K562 (cell line): ENCODE results near the gene GCN1. TPM values are rescaled to one million over a fixed set of nuclear protein-coding genes. Genes with fewer than 3 reads are reported as not detected.
A peak's percentile ranks its signal among the peaks of the same experiment; 100 is the strongest.

Experiments used
- ATF1 ChIP-seq, 2 experiments: fragments of 450-650 bp in 1 of 2; IDR thresholded peaks; 2 replicates each; pipeline ENCODE4 v1.6.1; 2016; ENCODE audit warnings: missing compliant biosample characterization in 1 of 2, missing genetic modification characterization in 1 of 2
- C11orf30 ChIP-seq: fragments of 450-650 bp; IDR thresholded peaks from 2 replicates; pipeline ENCODE4 v1.6.1; 2016; ENCODE audit warnings: low read depth, mild to moderate bottlenecking
- KLF1 ChIP-seq: fragments of 450-650 bp; IDR thresholded peaks from 2 replicates; pipeline ENCODE4 v1.6.1; 2016; ENCODE audit warnings: missing genetic modification characterization, missing compliant biosample characterization
- MCM5 ChIP-seq: fragments of 450-650 bp; IDR thresholded peaks from 2 replicates; pipeline ENCODE4 v1.6.1; 2016; ENCODE audit warnings: low read depth
- NONO ChIP-seq, 2 experiments: fragments of 200-400 bp in 1 of 2; fragments of 450-650 bp in 1 of 2; formaldehyde crosslinking in 1 of 2; IDR thresholded peaks; 2 replicates each; pipeline ENCODE4 v1.6.1; 2017; ENCODE audit warnings: low read depth in 2 of 2, mild to moderate bottlenecking in 2 of 2, moderate library complexity in 2 of 2, low read length in 1 of 2
- NR4A1 ChIP-seq, 2 experiments: fragments of 250-450 bp in 1 of 2; fragments of 450-650 bp in 1 of 2; sonication (Bioruptor Pico) in 1 of 2; IDR thresholded peaks; 2 replicates each; pipeline versions ENCODE4 v1.4.0 to v1.6.1; 2016 to 2020; ENCODE audit warnings: mild to moderate bottlenecking in 2 of 2, missing compliant biosample characterization in 1 of 2, missing genetic modification characterization in 1 of 2, moderate library complexity in 1 of 2
- RHOXF2B ChIP-seq: fragments of 250-450 bp; sonication (Bioruptor Pico); conservative IDR thresholded peaks from 2 replicates; pipeline ENCODE4 v1.5.1; 2021
- SRSF7 ChIP-seq: fragments of 200-400 bp; formaldehyde crosslinking; optimal IDR thresholded peaks from 2 replicates; pipeline ENCODE3; 2017; ENCODE audit warnings: mild to moderate bottlenecking, low read depth, low read length
- SUPT5H ChIP-seq: fragments of 450-650 bp; IDR thresholded peaks from 2 replicates; pipeline ENCODE4 v1.6.1; 2016
- TEAD1 ChIP-seq, 2 experiments: fragments of 450-650 bp in 1 of 2; sonication (generic) in 1 of 2; formaldehyde crosslinking; IDR thresholded peaks; 2 replicates each; pipeline versions ENCODE4 v1.4.0 to v1.8.0; 2020 to 2022; ENCODE audit warnings: mild to moderate bottlenecking in 2 of 2, missing genetic modification reagents in 1 of 2
- ZBTB40 ChIP-seq, 2 experiments: fragments of 450-650 bp in 1 of 2; sonication (generic) in 1 of 2; formaldehyde crosslinking in 1 of 2; IDR thresholded peaks; 2 replicates each; pipeline versions ENCODE4 v1.7.1 to v1.9.0; 2016 to 2022; ENCODE audit warnings: inconsistent platforms in 1 of 2, mild to moderate bottlenecking in 1 of 2, missing genetic modification reagents in 1 of 2
- ZC3H4 ChIP-seq: sonication (generic); formaldehyde crosslinking; IDR thresholded peaks from 2 replicates; pipeline ENCODE4 v1.9.0; 2021; ENCODE audit warnings: missing genetic modification reagents, borderline replicate concordance
- ZNF143 ChIP-seq: sonication (generic); formaldehyde crosslinking; IDR thresholded peaks from 2 replicates; pipeline ENCODE4 v1.9.0; 2022; ENCODE audit warnings: mild to moderate bottlenecking, missing genetic modification reagents
- ZSCAN32 ChIP-seq: fragments of 450-650 bp; formaldehyde crosslinking; IDR thresholded peaks from 2 replicates; pipeline ENCODE4 v1.4.0; 2020; ENCODE audit warnings: mild to moderate bottlenecking, moderate library complexity
- polyA plus RNA-seq, 8 experiments: library from polyadenylated mRNA; depleted of rRNA in 4 of 8; stranded (reverse) in 5 of 8; unstranded in 3 of 8; fragments of >200 nt; fragmentation: Nextera tagmentation in 2 of 8; fragmentation: Illumina TruSeq in 1 of 8; extraction: Ambion mirVana in 2 of 8; extraction: Trizol in 1 of 8; gene quantifications; 2 replicates each; pipeline versions ENCODE4 v1.2.1 to v1.2.3, GENCODE V29; 2011 to 2014; ENCODE audit warnings: inconsistent platforms in 1 of 8, missing spikeins in 1 of 8
- total RNA-seq, 7 experiments: library from RNA; depleted of rRNA in 6 of 7; stranded (reverse); fragments of >200 nt in 6 of 7; fragmentation: Illumina TruSeq in 2 of 7; extraction: Trizol in 2 of 7; gene quantifications; 2 replicates each; pipeline versions ENCODE4 v1.2.1 to v1.2.3, GENCODE V29; 2011 to 2021; ENCODE audit warnings: low replicate concordance in 1 of 7
- TF ChIP-seq, protein P1 (sequence below): conservative IDR thresholded peaks from 2 replicates; pipeline ENCODE4 v1.6.1; 2011; ENCODE audit warnings: low read depth, mild to moderate bottlenecking, low read length; ENCODE audit not compliant: control insufficient read depth

Gene GCN1
- total and polyA plus RNA-seq, 9 of the 15 experiments (the other 6 are each of a cell fraction or from before 2014, with no cell fraction given) = 11.9 to 190 (median 51.7) TPM

DNA sequence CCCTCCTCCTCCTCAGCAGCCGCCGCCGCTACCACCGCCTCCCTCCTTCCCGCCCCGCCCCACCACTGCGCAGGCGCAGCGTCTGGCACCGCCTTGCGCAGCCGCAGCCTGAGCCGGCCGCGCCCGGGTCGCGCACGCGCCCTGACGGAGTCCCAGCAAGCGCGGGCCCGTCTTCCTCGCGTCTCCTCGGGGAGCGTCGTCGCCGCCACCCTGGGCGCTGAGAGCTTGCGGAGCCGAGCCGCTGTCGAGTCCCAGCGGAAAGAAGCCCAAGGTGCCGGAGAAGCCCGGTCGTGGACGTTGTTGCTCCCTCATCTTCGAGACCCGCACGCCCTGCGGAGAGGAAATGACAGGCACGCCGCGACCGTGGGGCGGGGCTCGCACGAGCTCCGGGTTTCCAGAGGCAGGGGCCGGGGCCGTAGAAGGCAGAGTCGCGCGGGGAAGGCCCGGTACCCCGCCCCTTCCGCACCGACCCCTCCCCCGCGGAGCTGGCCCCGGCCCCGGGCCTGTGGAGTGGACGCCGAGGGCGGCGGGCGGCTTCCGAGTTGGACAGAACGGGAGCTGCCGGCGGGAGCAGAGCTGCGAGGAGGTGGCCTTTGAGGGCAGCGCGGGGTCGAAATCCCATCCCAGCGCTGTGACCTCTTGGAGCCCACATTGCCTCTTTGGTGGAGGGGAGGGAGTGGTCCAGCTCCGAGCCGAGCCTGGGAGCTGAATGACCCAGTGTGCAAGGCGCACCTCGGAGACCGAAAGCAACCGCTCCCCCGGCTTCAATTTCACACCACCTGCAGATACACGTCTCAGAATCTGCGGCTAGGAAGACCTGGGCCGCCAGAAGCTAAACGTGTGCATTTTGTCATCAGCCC is 77.5 kb downstream of the GCN1 start (continued):
- TF ChIP-seq NR4A1 (CRISPR knock-in tag; IDR thresholded peaks at IDR 0.05) = 0 out of 2 replicates have a peak, but pooled peaks have one; percentile 32
- TF ChIP-seq NR4A1 (tag; IDR thresholded peaks at IDR 0.05) = no peak
- TF ChIP-seq SRSF7 = no peak
- TF ChIP-seq TEAD1 (CRISPR knock-in tag; IDR thresholded peaks at IDR 0.05) = no peak
- TF ChIP-seq ATF1 (CRISPR knock-in tag; IDR thresholded peaks at IDR 0.05) = no peak; the same call in 1 of the 2 replicates
- peak; percentile 60 for TF ChIP-seq ATF1 (tag; IDR thresholded peaks at IDR 0.05)
- TF ChIP-seq ZBTB40 (IDR thresholded peaks at IDR 0.05) = peak; percentile 48
- no peak for TF ChIP-seq ZBTB40 (CRISPR knock-in tag; IDR thresholded peaks at IDR 0.05)
- TF ChIP-seq KLF1 (tag) = peak; percentile 65; the same call in 1 of the 2 replicates
- peak in 1 of 2 experiments; percentile 69; a peak in 1 of 4 replicates for TF ChIP-seq NONO (IDR thresholded peaks at IDR 0.05; ENCODE audit: low read depth in 2 of 2, low read length in 1 of 2)
- no peak for TF ChIP-seq ZNF143 (CRISPR knock-in tag)
- TF ChIP-seq, protein P1, sequence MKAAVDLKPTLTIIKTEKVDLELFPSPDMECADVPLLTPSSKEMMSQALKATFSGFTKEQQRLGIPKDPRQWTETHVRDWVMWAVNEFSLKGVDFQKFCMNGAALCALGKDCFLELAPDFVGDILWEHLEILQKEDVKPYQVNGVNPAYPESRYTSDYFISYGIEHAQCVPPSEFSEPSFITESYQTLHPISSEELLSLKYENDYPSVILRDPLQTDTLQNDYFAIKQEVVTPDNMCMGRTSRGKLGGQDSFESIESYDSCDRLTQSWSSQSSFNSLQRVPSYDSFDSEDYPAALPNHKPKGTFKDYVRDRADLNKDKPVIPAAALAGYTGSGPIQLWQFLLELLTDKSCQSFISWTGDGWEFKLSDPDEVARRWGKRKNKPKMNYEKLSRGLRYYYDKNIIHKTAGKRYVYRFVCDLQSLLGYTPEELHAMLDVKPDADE = no peak; the same call in 1 of the 2 replicates
- no peak for TF ChIP-seq ZC3H4 (CRISPR knock-in tag)
- TF ChIP-seq ZSCAN32 = no peak
- no peak for TF ChIP-seq MCM5
- peak; percentile 10; the same call in 1 of the 2 replicates for TF ChIP-seq C11orf30
- peak; percentile 87 for TF ChIP-seq SUPT5H
- no peak for TF ChIP-seq RHOXF2B (CRISPR knock-in tag)
